Fibroblast of the conjunctiva (primary cell): ENCODE data around the gene CAMTA1.

ENCODE experiments used
- DNase-seq: peaks from one replicate; pipeline ENCODE4 v3.0.0-alpha.2; 2010; ENCODE audit warnings: low read depth

Gene CAMTA1

GRCh38 chr1:6979003-6979613, 193.9 kb downstream of the CAMTA1 start:
- DNase-seq = no peak

- no peak for DNase-seq
Observed at GRCh38 chr1:6981595-6981994, 196.3 kb downstream of the CAMTA1 start.

- DNase-seq = no peak
Observed at GRCh38 chr1:6982443-6982842, 197.2 kb downstream of the CAMTA1 start.

- DNase-seq = no peak
Observed at GRCh38 chr1:6982860-6983259, 197.6 kb downstream of the CAMTA1 start.

- DNase-seq = no peak
Observed at GRCh38 chr1:6984536-6984935, 199.3 kb downstream of the CAMTA1 start.

GRCh38 chr1:6984986-6985385, 199.7 kb downstream of the CAMTA1 start:
- DNase-seq = no peak

- DNase-seq = no peak
Observed at GRCh38 chr1:6985549-6986276, 200.5 kb downstream of the CAMTA1 start.

- no peak for DNase-seq
Observed at GRCh38 chr1:6986281-6986680, 201.0 kb downstream of the CAMTA1 start.

GRCh38 chr1:6987940-6988339, 202.7 kb downstream of the CAMTA1 start:
- DNase-seq = no peak

GRCh38 chr1:6988796-6989195, 203.5 kb downstream of the CAMTA1 start:
- no peak for DNase-seq

GRCh38 chr1:6989212-6990159, 204.2 kb downstream of the CAMTA1 start:
- DNase-seq = no peak

GRCh38 chr1:6991266-6991665, 206.0 kb downstream of the CAMTA1 start:
- DNase-seq = no peak

- no peak for DNase-seq
Observed at GRCh38 chr1:6995789-6996188, 210.5 kb downstream of the CAMTA1 start.

GRCh38 chr1:6996371-6996770, 211.1 kb downstream of the CAMTA1 start:
- no peak for DNase-seq

- no peak for DNase-seq
Observed at GRCh38 chr1:6996866-6997265, 211.6 kb downstream of the CAMTA1 start.

- no peak for DNase-seq
Observed at GRCh38 chr1:6998267-6998666, 213.0 kb downstream of the CAMTA1 start.

GRCh38 chr1:6999826-7000225, 214.6 kb downstream of the CAMTA1 start:
- DNase-seq = no peak

GRCh38 chr1:7000720-7001119, 215.5 kb downstream of the CAMTA1 start:
- no peak for DNase-seq

GRCh38 chr1:7002728-7003127, 217.5 kb downstream of the CAMTA1 start:
- no peak for DNase-seq

- no peak for DNase-seq
Observed at GRCh38 chr1:7003676-7004075, 218.4 kb downstream of the CAMTA1 start.

GRCh38 chr1:7004181-7004580, 218.9 kb downstream of the CAMTA1 start:
- DNase-seq = no peak

GRCh38 chr1:7005762-7006161, 220.5 kb downstream of the CAMTA1 start:
- no peak for DNase-seq
